Lower leg skin (tissue), 4 donors: ENCODE data around the gene ECM1. TPM values are rescaled to one million over a fixed set of nuclear protein-coding genes. Genes with fewer than 3 reads are reported as not detected.

Experiments
- DNase-seq, 2 donors: peaks; one replicate each; pipeline ENCODE4 v3.0.0-alpha.2; 2019; ENCODE audit warnings: low spot score in 2 of 2
- H3K4me3 ChIP-seq: fragments of 200-600 bp; sonication (generic); 2 replicates; pipeline ENCODE4 v1.5.1; 2017; ENCODE audit warnings: mild to moderate bottlenecking, low read depth; ENCODE audit not compliant: poor library complexity, severe bottlenecking
- CTCF ChIP-seq, 3 donors: fragments of 450-650 bp; IDR thresholded peaks; one replicate each; pipeline ENCODE4 v1.5.1; 2016; ENCODE audit warnings: antibody characterized with exemption in 3 of 3, mild to moderate bottlenecking in 3 of 3, moderate library complexity in 2 of 3
- POLR2A ChIP-seq, 2 donors: fragments of 450-650 bp; IDR thresholded peaks; one replicate each; pipeline ENCODE4 v1.6.1; 2016 to 2017; ENCODE audit warnings: antibody characterized with exemption in 2 of 2, mild to moderate bottlenecking in 1 of 2, moderate library complexity in 1 of 2
- WGBS, 2 donors: methylation state at CpG; one replicate each; pipeline ENCODE4 v1.1.5; 2018; 5-methylcytosine and 5-hydroxymethylcytosine counted together
- intact Hi-C: fragments of 100-400 bp; cut with DNase I; formaldehyde crosslinking; loops from one replicate; pipeline ENCODE4 v1.15.0; 2023; ENCODE audit warnings: low total_unique reads
- total RNA-seq, 4 donors: library from RNA; depleted of rRNA; stranded (reverse); fragments of >200 nt; gene quantifications; one replicate each; pipeline ENCODE4 v1.1.0, GENCODE V29; 2016

Gene ECM1
- total RNA-seq, 4 donors from 2014 or later: 64.1 to 131 (median 86.2) TPM

- DNase-seq: no peak
- 21 to 26% methylated on average over 4 of the region's 4 CpGs for WGBS, 2 donors
- TF ChIP-seq POLR2A (IDR thresholded peaks at IDR 0.05): no peak
- TF ChIP-seq CTCF (IDR thresholded peaks at IDR 0.05): no peak
- H3K4me3 ChIP-seq: no peak overlapping the region
- intact Hi-C loops: no loop called here
Observed at GRCh38 chr1:150529017-150529416, 21.1 kb downstream of the ECM1 start.

DNA sequence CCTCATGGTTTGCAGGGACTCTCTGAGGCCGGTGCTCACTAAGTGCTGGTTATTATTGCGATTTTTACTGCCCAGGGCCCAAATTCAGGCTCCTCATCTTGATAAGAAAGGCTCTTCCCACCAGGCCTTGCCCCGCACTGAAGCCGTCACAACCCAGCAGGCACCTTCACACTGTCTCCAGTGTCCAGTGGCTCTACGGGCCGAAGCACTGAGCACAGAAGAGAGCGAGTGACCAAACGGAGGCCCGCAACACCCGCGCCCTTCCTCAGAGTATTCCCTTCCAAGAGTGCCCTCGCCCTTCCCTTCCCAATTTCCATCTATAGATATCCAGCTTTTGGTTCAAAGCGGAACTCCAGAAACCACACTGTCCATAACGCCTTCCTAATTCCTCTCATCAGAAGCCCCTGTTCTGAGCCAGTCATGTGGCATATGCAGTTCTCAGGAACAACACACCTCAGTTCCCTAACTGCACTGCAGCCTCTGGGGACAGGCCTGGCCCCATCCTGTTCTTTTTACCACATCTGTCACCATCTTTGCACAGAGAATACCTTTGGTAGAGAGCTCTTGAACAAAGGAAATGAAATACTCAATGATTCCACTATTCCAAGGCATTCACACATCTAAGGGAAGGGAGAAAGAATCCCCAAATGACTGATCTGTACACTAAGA, 22.7 kb downstream of the ECM1 start:
- 96% methylated on average over 14 of the region's 14 CpGs for WGBS, 2 donors
- DNase-seq: no peak

DNA sequence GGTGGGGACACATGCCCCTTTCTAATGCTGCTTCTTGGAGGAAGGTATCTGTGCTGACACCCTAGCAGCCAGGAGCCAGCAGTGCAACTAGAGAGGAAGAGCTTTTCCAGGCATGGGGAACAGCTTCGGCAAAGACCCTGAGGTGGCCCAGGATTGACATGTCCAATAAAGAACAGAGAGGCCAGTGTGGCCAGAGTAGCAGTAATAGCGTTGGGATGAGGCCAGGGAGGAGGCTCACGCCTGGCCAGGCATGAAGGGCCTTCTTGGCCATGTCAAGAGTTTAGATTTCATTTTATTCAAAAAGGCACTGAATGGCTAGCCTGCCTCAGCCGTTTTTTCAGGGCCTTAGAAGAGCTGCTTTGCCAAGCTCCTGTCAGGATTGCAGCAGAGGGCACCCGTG, 25.0 kb downstream of the ECM1 start:
- 33 to 39% methylated on average over 5 of the region's 5 CpGs for WGBS, 2 donors
- DNase-seq: no peak
- no peak for TF ChIP-seq POLR2A (IDR thresholded peaks at IDR 0.05)
- TF ChIP-seq CTCF (IDR thresholded peaks at IDR 0.05): no peak
- intact Hi-C loops: no loop called here
- no peak overlapping the region for H3K4me3 ChIP-seq

More for the DNA sequence above, 22.7 kb downstream of the ECM1 start:
- TF ChIP-seq POLR2A (IDR thresholded peaks at IDR 0.05) (no peak), CTCF (IDR thresholded peaks at IDR 0.05) (no peak)
- intact Hi-C loops: no loop called here
- no peak overlapping the region for H3K4me3 ChIP-seq

GRCh38 chr1:150534002-150534401, 26.1 kb downstream of the ECM1 start:
- WGBS, 2 donors: 49 to 70% methylated on average over 6 of the region's 6 CpGs
- H3K4me3 ChIP-seq: no peak overlapping the region
- DNase-seq: no peak
- TF ChIP-seq POLR2A (IDR thresholded peaks at IDR 0.05): no peak
- TF ChIP-seq CTCF (IDR thresholded peaks at IDR 0.05): no peak
- intact Hi-C loops: no loop called here

- DNase-seq: no peak
- WGBS, 2 donors: 85 to 86% methylated on average over 14 of the region's 14 CpGs
- intact Hi-C loops: no loop called here
- TF ChIP-seq CTCF (IDR thresholded peaks at IDR 0.05) (no peak), POLR2A (IDR thresholded peaks at IDR 0.05) (no peak)
- no peak overlapping the region for H3K4me3 ChIP-seq
Observed at GRCh38 chr1:150535511-150536287, 27.8 kb downstream of the ECM1 start.
